ENCODE data around the gene TMC5.
"Not testable (repeated sequence)": the region's sequence is repeated elsewhere in the genome, so short reads cannot be mapped to it uniquely, and the experiment has no call there.

The TMC5 gene

GRCh38 chr16:19410435-19411171 is 7.1 kb upstream of the TMC5 start:
- DNase-seq: peak; percentile 71

DNA sequence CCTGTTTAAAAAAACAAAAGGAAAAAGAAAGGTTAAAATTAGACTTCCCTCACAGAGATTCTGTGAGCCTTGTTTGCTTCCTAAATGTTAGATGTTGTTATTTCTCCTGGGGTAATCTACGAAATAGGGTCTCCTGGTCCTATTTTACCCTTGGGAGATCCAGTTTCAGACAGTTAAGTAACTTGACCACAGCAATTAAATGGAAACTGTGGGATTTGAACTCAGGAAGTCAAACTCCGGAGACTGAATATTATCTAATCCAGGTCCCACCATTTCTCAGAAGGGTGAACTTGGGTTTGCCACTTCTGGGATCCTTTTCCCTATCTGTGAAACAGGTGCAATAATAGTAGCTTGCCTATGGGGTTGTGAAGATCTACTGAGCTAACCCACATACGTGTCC is 6.4 kb upstream of the TMC5 start:
- peak; percentile 22 for DNase-seq

DNA sequence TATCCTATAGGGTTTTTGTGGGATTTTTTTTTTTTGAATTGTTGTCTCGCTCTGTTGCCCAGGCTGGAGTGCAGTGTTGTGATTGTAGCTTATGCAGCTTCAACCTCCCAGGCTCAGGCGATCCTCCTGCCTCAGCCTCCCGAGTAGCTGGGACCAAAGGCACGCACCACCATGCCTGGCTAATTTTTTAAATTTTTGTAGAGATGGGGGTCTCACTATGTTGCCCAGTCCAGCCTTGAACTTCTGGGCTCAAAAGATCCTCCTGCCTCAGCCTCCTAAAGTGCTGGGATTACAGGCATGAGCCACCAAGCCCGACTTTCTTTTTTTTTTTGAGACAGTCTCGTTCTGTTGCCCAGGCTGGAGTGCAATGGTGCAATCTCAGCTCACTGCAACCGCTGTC is 5.6 kb upstream of the TMC5 start:
- DNase-seq: not testable (repeated sequence)

DNA sequence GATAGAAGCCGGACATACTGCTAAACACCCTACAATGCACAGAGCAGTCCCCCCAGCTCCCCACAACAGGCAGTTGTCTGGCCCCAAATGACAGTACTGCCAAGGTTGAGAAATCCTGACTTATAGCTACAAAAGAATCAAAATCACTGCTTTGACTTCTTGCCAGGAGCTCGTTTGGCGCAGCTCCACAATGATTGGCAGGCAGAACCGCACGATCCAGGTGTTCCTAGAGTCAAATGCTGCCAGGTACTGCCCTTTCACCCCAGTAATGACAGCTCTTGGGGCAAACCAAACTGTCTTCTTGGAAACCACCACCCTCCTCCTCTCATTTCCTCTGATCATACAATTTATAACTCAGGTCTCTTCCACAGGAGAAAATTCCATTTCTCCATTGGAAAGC is 2.2 kb upstream of the TMC5 start:
- DNase-seq: no peak

GRCh38 chr16:19415918-19416317 is 1.8 kb upstream of the TMC5 start:
- DNase-seq: no peak

GRCh38 chr16:19418200-19418599 is 517 bp downstream of the TMC5 start:
- DNase-seq: no peak

GRCh38 chr16:19419698-19420075 is 2.0 kb downstream of the TMC5 start:
- no peak for DNase-seq

GRCh38 chr16:19424478-19424877 is 6.8 kb downstream of the TMC5 start:
- no peak for DNase-seq

- no peak for DNase-seq
These were observed 12.7 kb downstream of the TMC5 start for GRCh38 chr16:19430345-19430744.

DNA sequence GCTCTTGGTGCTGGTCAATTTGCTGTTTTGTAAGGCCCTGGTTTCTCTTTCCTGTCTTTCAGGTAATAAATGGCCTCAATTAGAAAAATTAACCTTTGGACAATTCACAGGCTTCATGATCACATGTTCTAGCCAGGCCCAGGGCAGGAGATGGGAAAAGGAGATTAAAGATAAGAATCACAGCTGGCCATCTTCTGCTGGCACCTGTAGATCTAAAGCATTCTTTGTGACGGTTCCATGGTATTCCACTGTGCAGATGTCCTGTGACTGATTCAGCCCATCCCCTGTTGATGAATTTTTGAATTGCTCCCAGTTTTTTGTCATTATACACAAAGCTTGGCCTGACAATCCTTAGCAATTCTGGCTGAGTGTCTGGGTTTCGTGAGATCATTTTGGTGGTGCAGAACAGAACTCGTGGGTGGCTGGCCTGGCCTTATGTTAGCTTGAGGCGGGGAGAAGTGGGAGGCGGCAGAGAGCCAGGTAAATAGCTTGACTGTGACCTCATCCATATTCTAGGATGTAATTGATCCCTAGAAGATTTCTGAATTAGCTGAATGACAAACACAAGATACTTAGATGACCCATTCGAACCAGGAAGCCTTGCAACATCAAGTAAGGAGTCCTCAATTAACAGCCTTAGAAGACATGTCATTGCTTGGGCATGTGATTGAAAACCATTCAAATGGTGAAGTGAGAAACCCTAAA is 14.1 kb downstream of the TMC5 start:
- peak; percentile 58 for DNase-seq

GRCh38 chr16:19432429-19432828 is 14.7 kb downstream of the TMC5 start:
- peak; percentile 95 for DNase-seq

DNA sequence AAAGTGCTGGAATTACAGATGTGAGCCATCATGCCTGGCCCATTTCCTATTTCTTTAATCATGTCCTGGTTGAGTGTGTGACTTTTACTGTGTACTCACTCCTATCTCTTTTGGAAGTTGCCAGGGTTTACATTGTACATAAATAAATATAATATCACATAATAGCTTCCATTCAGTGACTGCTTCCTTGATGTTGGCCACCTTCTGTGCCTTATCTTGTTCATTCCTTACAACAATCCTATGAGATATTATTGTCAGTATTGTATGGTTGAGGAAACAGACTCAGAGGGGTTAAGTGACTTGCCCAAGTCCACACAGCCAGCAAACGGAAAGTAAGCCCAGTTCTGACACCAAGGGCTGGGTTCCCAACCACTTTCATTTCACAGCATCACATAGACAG is 16.9 kb downstream of the TMC5 start:
- DNase-seq: no peak

DNA sequence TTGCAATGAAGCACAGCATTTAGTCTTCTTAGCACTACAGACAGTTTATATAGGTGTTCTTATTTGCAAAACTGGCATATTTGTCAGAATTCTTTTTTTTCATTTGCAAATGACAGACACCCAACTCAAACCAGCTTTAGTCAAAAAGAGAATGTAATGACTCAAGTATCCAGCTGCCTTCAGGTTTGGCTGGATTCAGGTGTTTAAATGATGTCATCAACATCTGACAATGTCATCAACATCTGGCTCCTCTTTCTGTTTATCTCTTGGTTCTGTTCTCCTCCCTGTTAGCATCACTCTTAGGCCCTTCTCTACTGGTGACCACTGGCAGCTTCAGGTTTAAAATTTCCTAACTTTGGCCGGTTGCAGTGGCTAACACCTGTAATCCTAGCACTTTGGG is 18.9 kb downstream of the TMC5 start:
- DNase-seq: peak; percentile 9

DNA sequence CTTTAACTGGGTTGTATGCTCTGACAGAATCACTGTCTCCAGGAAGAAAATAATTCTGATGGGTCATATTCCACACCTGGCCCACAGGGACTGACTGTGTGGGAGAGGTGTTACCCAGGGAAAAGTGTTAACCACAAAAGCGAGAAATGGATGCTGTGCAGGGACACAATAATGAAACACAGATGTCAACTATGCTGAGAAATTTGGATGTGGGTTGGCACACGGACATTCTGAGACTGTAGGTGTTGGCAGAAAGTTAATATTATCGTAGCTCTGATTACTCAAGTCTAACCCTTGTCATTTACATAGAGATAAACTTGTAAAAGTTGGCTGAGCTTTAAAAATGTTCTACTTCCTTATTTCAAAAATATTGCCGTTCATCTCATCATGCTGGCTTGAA is 19.6 kb downstream of the TMC5 start:
- DNase-seq: no peak

- no peak for DNase-seq
These were observed 21.1 kb downstream of the TMC5 start for GRCh38 chr16:19438739-19439138.

DNA sequence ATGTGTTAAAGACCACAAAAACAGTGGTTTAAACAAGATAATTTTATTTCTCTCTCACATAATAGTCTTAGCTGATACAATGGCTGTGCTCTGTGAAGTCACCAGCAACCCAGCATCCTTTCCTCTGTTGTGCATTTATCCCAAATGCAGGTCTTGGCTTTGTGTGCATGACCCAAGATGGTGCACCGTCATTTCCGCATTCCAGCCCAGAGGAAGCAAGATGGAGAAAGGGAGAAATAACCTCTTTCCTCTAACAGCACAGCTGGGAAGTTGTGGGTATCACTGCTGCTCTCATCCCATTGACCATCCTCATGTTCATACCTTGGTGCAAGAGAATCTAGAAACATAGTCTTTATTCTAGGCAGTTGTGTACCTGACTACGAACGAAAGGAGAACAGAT is 21.8 kb downstream of the TMC5 start:
- DNase-seq: no peak

DNA sequence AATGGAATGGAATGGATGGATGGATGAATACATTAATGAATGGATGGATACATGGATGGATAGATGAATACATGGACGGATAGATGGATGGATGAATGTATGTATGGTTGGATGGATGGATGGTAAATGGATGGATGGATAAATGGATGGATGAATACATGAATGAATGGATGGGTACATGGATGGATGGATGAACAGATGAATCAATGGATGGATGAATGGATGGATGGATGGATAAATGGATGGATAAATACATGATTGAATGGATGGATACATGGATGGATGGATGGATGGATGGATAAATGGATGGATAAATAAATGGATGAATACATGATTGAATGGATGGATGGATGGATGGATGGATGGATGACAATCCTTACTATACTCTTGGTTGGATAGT is 26.0 kb downstream of the TMC5 start:
- DNase-seq: no peak

DNA sequence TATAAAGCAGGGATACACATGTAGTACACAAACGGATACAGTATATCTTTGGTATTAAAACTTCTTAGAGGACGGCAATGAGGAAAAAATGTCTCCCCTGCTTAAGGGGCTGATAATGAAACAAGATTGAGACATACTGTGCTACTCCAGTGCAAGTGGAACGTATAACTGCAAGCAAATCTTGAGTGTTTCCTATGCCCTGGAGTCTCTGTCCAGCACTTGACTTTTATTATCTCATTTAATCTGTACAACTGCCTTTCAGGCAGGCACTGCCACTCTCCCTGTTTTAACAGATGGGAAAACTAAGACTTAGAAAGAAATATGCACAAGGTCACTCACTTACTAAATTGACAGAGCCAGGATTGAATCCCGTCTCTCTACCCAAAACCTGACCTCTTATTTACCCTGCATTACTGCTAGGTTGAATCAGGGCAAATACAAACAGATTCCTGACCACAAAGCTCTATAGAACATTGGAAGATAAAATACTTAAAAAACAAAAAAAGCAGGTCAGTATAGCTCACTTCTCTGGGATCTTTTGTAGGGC is 28.7 kb downstream of the TMC5 start:
- no peak for DNase-seq

DNA sequence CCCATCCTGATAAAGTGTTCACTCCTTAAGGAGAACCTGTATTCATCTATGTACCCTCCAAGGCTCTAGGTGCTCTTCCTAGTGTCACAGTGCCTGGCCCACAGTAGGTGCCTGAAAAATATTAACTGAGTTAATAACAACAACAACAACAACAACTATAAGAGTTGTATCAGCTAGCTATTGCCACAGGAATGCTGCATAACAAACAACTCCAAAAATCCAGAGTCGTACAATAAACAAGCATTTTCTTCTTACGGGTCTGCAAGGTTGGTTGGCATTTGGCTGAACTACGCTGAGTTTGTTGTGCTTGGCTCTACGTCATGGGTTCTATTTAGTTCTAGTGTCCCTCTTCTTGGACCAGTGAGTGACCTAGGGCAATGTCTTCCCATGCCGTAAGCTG is 29.2 kb downstream of the TMC5 start:
- DNase-seq: no peak

DNA sequence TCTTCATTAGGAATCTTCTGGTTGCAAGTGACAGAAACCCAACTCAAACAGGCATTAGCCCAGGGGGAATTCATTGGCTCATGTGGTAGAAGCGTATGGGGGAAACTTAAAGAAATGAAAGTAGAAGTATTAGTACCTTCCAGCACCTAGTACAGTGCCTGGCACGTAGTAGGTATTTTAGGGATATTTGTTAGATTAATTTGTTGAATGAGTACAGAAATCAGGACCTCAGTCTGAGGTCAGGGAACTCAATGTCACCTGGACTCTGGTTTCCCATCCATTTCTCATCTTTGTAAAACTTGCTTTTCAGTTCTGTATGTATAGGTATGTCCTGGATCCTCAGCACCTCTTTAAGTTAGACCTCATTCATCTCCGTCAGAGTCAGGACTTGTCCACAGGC is 32.5 kb downstream of the TMC5 start:
- DNase-seq: no peak

DNA sequence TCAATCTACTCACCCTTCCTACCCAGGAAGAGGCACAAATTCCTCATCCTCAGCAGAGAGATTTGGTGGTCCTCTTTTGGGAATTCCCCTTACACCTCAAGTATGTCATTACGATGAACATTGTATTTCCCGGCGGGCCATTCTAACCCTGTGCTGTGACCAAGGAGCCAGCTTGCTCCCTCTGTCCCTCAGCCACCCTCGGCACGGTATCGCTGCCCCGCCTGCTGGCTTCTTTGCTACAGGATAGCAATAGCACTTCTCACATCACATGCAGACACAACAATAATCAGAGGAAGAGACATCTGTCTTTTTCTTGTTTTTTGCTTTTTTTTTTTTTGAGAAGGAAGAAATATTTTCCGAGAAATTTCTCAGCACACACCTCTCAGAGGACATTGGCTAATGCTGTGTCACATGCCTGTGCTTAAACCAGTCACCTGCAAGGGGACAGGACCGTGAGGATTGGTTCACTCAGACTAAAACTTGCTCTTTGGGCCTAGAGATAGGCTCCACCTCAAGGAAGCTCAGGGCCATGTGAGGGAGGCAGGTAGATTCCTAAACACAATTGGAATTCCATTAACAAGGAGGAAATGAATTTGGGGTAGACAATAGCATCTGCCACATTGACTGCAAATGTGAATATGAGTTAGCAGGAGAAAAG is 41.2 kb downstream of the TMC5 start:
- no peak for DNase-seq

GRCh38 chr16:19460397-19460796 is 42.7 kb downstream of the TMC5 start:
- no peak for DNase-seq

GRCh38 chr16:19463468-19464315 is 46.0 kb downstream of the TMC5 start:
- DNase-seq: peak; percentile 92
